NCI-H2029 (cell line): ENCODE measurements around the gene NDUFS5.
A peak's percentile ranks its signal among the peaks of the same experiment; 100 is the strongest.
"Not testable (repeated sequence)": the region's sequence is repeated elsewhere in the genome, so short reads cannot be mapped to it uniquely, and the experiment has no call there.

Experiments used
- DNase-seq: peaks from one replicate; lab custom pipeline; 2025; lab: John Stamatoyannopoulos, UW

Gene NDUFS5

DNA sequence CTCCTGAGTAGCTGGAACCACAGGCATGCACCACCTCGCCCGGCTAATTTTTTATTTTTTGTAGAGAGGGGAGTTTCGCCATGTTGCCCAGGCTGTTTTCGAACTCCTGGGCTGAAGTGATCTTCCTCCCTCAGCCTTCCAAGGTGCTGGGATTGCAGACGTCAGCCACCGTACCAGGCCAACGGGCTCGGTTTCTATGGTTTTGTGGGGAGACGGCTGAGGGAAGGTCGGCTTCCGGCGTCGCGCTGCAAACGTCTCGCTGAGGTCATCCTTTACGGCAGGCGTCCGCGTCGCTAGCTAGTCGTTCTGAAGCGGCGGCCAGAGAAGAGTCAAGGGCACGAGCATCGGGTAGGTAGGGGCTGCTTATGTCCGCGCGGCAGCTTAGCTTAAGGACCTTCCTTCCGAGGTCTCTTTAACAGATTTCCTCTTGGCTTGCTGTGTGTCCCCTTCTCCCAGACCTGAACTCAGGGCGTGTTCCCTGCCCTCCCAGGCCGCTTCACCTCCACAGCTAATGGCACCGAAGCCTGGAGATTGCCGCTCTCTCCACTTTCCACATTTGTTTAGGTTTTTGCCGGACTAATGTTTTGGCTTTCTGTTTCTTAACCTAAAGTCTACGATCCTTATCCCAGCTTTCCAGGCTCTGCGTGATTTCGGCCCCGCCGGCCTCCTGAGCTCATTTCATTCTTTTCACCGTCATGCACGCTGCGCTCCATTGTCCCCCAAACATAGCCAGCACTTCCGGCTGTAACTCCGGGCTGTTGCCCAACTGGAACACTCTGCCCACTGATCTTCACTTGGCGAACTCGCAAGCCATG, at the start of gene NDUFS5:
NDUFS5 (plus strand) TSS at position 300 of the 815 bp plus-strand sequence. CDS start 2,375 bp downstream, outside the sequence.
- peak; percentile 100 for DNase-seq

- DNase-seq, result not testable (repeated sequence)
Measured at GRCh38 chr1:38977399-38978244, 48.5 kb upstream of the NDUFS5 start.

- not testable (repeated sequence) for DNase-seq
Measured at GRCh38 chr1:38978245-38978542, 48.0 kb upstream of the NDUFS5 start.

GRCh38 chr1:38979380-38979779, 46.8 kb upstream of the NDUFS5 start:
- DNase-seq, result not testable (repeated sequence)

DNA sequence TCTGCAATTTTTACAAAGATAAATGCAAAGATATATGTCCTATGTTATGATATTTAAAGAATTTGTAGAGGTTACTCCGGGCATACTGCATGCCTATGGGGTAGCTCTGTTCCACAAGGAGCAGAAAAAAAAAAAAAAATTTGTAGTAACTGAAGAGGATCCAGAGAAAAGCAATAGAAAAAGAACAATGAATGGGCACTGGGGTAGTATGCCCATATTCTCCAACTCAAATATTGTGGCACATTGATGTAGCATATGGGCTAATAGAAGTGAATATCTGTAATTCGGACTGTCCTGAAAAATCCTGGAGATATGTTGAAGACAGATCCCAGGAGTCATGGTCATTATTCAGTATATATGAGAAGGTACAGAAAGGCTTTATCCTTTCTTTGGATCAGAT, 36.2 kb upstream of the NDUFS5 start:
- DNase-seq, result no peak

DNA sequence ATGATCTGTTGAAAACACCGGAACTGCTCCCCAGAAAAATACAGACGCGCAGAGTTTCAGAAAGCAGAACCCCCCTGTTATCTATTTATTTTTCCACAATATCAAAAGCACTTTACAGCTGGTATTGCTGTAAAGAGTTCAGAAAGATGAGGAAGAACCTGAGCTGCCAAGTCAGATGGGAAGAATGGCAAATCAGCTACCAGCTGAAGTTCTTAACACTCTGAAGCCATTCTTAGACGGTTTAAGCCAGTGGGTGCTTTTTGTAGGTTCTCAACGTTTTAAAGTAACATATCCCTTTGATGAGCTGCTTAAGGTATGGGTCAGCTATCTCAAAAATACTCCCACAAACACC, 35.8 kb upstream of the NDUFS5 start:
- no peak for DNase-seq

DNA sequence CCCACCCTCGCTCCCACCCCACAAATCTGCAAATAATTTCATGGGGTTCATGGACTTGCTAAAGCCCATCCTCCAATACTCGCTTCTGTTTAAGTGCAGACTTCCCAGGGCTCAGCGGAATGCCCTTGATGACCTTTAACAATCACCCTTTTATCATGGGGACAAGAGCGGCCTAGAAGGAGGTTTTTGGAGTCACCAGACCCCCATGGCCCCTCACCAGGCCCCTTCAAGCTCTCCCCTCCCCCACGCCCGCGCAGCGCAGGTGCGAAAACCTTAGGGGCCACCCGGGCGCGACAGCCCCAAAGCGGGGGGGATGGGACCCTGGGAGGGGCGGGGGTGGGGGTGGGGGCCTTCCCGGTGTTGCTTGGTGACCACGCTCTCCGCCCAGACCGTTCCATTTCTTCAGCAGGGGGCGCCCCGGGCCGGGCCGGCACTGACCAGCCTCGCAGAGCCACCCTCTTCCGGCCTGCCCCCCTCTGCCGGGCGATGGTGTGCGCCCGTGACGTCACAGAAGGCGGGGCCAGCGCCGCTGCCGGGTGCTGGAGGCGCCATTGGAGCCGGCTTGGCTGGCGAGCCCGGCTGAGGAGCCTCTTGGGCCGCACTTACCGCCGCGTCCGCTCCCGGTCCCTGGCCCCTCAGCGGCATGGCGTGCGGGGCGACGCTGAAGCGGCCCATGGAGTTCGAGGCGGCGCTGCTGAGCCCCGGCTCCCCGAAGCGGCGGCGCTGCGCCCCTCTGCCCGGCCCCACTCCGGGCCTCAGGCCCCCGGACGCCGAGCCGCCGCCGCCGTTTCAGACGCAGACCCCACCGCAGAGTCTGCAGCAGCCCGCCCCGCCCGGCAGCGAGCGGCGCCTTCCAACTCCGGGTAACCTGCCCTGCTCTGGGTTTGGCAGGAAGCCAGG, 35.2 kb upstream of the NDUFS5 start, which contains the start of gene AKIRIN1:
AKIRIN1 (plus strand) TSS at position 539 of the 900 bp plus-strand sequence; CDS start at position 644, 105 bp downstream.
- DNase-seq, result peak; percentile 100

- peak; percentile 90 for DNase-seq
Measured at GRCh38 chr1:38991638-38992411, 34.3 kb upstream of the NDUFS5 start.

- no peak for DNase-seq
Measured at GRCh38 chr1:38992412-38993111, 33.6 kb upstream of the NDUFS5 start.

- DNase-seq, result no peak
Measured at GRCh38 chr1:38994196-38994595, 32.0 kb upstream of the NDUFS5 start.

GRCh38 chr1:38997034-38997900, 28.9 kb upstream of the NDUFS5 start:
- no peak for DNase-seq

DNA sequence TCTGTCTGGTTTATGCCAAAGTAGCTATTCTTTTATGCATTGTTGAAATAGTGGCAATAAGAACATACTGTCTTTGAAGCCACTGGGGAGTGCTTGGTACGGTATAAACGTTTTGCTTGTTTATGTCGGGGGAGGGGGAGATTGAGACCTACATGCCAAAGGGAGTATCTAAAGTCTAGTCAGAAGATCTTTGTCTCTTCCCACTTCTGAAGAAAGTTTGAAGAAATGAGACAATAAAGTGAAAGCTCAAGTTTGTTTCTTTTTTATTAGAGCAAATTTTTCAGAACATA, 28.3 kb upstream of the NDUFS5 start:
- no peak for DNase-seq

DNA sequence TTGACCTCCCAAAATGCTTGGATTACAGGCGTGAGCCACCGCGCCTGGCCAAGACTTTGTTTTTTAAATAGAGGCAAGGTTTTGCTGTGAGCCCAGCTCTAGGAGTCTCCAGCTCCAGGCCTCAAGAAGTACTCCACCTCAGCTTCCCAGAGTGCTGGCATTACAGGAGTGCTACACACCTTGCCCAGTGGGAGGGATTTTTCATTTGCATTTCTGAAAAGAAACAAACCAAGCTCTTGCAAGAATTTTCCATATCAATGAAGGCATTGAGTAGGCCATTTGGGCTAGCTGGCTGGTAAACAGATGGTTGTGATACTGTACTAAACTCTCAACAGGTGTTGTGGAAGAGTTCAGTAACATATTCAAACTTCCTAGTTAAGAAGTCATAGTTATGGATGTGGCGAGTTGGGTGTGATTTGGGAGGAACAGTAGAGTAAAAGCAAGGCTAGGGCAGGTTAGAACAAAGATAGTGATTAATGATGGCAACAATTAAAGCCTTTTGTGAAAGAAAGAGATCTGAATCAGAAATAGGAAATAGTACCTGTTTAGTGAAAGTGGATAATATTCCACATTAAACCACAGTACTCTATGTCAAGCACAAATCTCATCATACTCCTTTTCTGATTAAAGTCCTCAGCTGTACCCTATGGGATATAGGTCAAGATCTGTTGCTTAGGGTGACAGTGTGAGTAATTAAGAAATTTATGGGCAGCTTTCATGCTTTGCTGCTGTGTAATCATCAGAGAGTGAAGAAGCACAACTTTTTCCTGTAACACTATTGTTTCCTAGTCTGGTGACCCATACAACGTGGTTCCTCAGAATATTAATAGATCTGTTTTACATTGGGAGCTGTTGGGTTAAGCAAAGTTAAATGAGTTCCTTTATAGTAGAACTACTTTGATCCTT, 24.4 kb upstream of the NDUFS5 start:
- no peak for DNase-seq

DNA sequence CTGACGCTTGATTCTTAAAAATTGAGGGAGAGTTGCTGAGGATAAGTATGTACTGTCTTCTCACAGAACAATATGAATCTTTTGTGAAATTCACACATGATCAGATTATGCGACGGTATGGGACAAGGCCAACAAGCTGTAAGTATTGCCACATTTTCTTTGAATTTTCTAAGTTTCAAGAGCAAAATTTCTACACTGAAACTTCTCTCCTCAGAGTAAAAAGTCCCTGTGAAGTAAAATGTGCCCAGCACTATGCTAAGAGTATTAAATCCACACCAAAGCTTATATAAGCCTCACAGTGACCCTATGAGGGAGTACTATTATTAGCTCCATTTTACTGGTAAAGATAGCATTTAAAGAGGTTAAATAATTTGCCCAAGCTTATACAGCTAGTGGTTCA, 22.9 kb upstream of the NDUFS5 start:
- no peak for DNase-seq

GRCh38 chr1:39003794-39004193, 22.4 kb upstream of the NDUFS5 start:
- DNase-seq, result no peak

GRCh38 chr1:39006287-39006686, 19.9 kb upstream of the NDUFS5 start:
- no peak for DNase-seq

GRCh38 chr1:39006726-39007645, 19.2 kb upstream of the NDUFS5 start:
- no peak for DNase-seq

DNA sequence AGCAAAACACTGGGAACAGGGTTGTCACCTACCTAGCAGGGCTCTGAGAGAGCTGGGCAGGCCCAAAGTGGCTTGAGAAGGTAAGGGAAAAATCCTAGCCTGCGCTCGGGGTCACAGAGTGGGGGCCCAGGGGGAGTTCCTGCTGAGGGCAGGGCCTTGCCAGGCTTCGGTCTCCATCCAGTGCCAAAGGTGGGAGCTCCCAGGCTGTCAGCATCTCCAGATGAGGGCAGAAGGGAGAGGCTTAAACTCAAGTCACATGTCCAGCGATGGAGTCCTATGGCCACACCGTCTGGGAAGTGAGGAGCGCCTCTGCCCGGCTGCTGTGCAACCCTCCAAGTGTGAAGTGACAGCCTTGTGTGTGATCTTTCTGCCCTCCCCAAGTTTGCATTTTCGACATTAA, 11.2 kb upstream of the NDUFS5 start:
- not testable (repeated sequence) for DNase-seq
